ENCODE results near the gene TP53RK. TPM values are rescaled to one million over a fixed set of nuclear protein-coding genes. Genes with fewer than 3 reads are reported as not detected.

TP53RK gene
- total and polyA plus RNA-seq, 2 of the 13 experiments (the other 11 are each of a cell fraction or from before 2014, with no cell fraction given) = 12.9 to 25.5 TPM

DNA sequence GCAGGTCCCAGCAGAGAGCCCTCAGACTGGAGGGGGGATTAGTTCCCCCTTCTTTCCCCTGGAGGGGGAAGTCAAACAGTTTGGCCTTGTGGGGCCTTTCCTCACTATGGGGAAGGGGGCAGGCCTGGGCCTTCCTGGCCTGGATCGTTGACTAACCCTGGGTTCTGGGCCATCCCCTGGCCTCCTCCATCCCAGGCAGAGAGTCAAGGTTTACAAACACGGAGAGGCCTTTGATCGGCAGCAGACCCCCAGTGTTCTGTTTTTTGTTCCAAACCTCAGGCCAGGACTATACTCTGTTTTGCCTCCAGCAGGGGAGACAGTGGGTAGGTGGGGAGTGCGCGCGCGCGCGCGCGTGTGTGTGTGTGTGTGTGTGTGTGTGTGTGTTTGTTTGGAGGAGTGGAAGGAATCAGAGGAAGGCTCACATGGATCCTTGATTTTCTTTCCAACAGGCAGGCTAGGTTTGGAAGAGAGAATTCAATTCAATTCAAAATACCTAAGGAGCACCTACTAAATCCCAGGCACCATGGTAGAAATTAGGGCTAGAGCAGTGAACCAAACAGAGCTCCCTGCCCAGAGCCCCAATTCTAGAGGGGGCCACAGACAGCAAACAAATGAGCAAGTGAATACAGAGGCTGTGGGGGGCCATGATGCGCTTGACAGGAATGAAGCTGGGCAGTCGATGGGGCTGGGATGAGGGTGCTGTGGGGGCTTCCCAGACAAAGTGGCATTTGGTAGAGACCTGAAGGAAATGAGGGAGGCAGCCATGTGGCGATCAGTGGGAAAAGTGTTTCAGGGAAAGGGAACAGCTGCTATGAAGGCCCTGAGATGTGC is 14.8 kb downstream of the TP53RK start (continued):
- TF ChIP-seq, protein P1, sequence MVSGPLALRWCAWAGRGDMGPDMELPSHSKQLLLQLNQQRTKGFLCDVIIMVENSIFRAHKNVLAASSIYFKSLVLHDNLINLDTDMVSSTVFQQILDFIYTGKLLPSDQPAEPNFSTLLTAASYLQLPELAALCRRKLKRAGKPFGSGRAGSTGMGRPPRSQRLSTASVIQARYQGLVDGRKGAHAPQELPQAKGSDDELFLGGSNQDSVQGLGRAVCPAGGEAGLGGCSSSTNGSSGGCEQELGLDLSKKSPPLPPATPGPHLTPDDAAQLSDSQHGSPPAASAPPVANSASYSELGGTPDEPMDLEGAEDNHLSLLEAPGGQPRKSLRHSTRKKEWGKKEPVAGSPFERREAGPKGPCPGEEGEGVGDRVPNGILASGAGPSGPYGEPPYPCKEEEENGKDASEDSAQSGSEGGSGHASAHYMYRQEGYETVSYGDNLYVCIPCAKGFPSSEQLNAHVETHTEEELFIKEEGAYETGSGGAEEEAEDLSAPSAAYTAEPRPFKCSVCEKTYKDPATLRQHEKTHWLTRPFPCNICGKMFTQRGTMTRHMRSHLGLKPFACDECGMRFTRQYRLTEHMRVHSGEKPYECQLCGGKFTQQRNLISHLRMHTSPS (CRISPR knock-in tag; IDR thresholded peaks at IDR 0.05; ENCODE audit: low read depth) = peak; percentile 82
- TF ChIP-seq TEAD2 (CRISPR knock-in tag; IDR thresholded peaks at IDR 0.05) (no peak), ZBTB1 (CRISPR knock-in tag; IDR thresholded peaks at IDR 0.05; ENCODE audit: borderline replicate concordance) (no peak), RARA (CRISPR knock-in tag; IDR thresholded peaks at IDR 0.05) (peak; percentile 88), ZNF652 (CRISPR knock-in tag; IDR thresholded peaks at IDR 0.05; ENCODE audit: borderline replicate concordance, low read depth) (no peak), BATF2 (CRISPR knock-in tag; IDR thresholded peaks at IDR 0.05) (no peak), ZNF703 (CRISPR knock-in tag; IDR thresholded peaks at IDR 0.05; ENCODE audit: borderline replicate concordance) (no peak), PTBP1 (IDR thresholded peaks at IDR 0.05; ENCODE audit: low read depth, low read length, poor library complexity, severe bottlenecking) (no peak), ZNF205 (CRISPR knock-in tag; IDR thresholded peaks at IDR 0.05) (peak; percentile 54; the same call in 1 of the 2 replicates), ZNF660 (CRISPR knock-in tag; IDR thresholded peaks at IDR 0.05; ENCODE audit: borderline replicate concordance, low read depth) (no peak), KAT8 (CRISPR knock-in tag; IDR thresholded peaks at IDR 0.05) (no peak), ZSCAN20 (CRISPR knock-in tag; IDR thresholded peaks at IDR 0.05; ENCODE audit: borderline replicate concordance) (no peak), ZNF710 (CRISPR knock-in tag; IDR thresholded peaks at IDR 0.05; ENCODE audit: borderline replicate concordance) (peak; percentile 87), ATF5 (CRISPR knock-in tag; IDR thresholded peaks at IDR 0.05; ENCODE audit: low read depth) (no peak), MBD4 (IDR thresholded peaks at IDR 0.05; ENCODE audit: borderline replicate concordance, low read length) (no peak), ZBTB25 (CRISPR knock-in tag; IDR thresholded peaks at IDR 0.05) (peak; percentile 23; the same call in 1 of the 2 replicates), AKAP8 (CRISPR knock-in tag; IDR thresholded peaks at IDR 0.05) (peak; percentile 75), SAFB2 (CRISPR knock-in tag; IDR thresholded peaks at IDR 0.05; ENCODE audit: borderline replicate concordance, low read depth) (peak; percentile 67; the same call in 1 of the 2 replicates), TARDBP (CRISPR knock-in tag; IDR thresholded peaks at IDR 0.05) (peak; percentile 90), SALL2 (CRISPR knock-in tag; IDR thresholded peaks at IDR 0.05) (peak; percentile 37; the same call in 1 of the 2 replicates), ATF1 (CRISPR knock-in tag; IDR thresholded peaks at IDR 0.05) (0 out of 2 replicates have a peak, but pooled peaks have one; percentile 15)

Data from HepG2 (cell line).